ENCODE results near the gene PDGFRB. TPM values are rescaled to one million over a fixed set of nuclear protein-coding genes. Genes with fewer than 3 reads are reported as not detected.
A peak's percentile ranks its signal among the peaks of the same experiment; 100 is the strongest.

Gene PDGFRB
- total and polyA plus RNA-seq, 9 of the 15 experiments (the other 6 are each of a cell fraction or from before 2014, with no cell fraction given): 0.01 to 1.5 (median 0.09) TPM; not detected in 3

GRCh38 chr5:150180241-150181026 lies 24.8 kb upstream of the PDGFRB start:
- CTCF ChIA-PET (ENCODE audit: low intra/inter-chr PET ratio): no interaction called here
- Histone ChIP-seq H3K9ac (ENCODE audit: insufficient read depth in 1 of 2, low read depth in 2 of 2, low read length in 2 of 2) (peak overlapping the region in 1 of 2 experiments; percentile 33; a peak in 1 of 4 replicates), H3K4me1 (replicated peaks in 1 of 2; ENCODE audit: control insufficient read depth in 2 of 2, insufficient read depth in 2 of 2, low read length in 2 of 2) (peaks cover 2 to 4% of the 10 kb centered on the region in 2 experiments; a peak in 3 of 5 replicates), H3K4me3 (no peak overlapping the region), H3K9me3 (replicated peaks; ENCODE audit: control insufficient read depth, insufficient read depth, low read depth, low read length) (no peaks in the 10 kb centered on the region), H2AFZ (ENCODE audit: low read depth, low read length) (0 out of 2 replicates have a peak overlapping the region, but pooled peaks have one; percentile 24), H3K27me3 (ENCODE audit: control insufficient read depth in 2 of 2, insufficient read depth in 2 of 2, low read length in 2 of 2) (peaks cover 3 to 47% of the 10 kb centered on the region in 2 experiments), H3K27ac (ENCODE audit: extremely low read depth, low read depth, low read length) (no peak overlapping the region), H3K79me2 (ENCODE audit: control insufficient read depth, insufficient read depth, low read length) (no peaks in the 10 kb centered on the region), H3K4me2 (ENCODE audit: insufficient read depth, low read length) (no peak overlapping the region), H3K9me1 (ENCODE audit: control insufficient read depth, insufficient read depth, low read length) (no peaks in the 10 kb centered on the region), H4K20me1 (replicated peaks; ENCODE audit: control insufficient read depth, insufficient read depth, low read length) (peaks cover 3% of the 10 kb centered on the region; the same call in 1 of the 2 replicates), H3K36me3 (ENCODE audit: control insufficient read depth, insufficient read depth, low read length) (no peaks in the 10 kb centered on the region)
- ATAC-seq: no peak
- no TSS peak for BruUV-seq (replicated peaks)
- no peak for FAIRE-seq
- TF ChIP-seq SPI1 (IDR thresholded peaks at IDR 0.05; ENCODE audit: borderline replicate concordance, low read depth, low read length) (peak; percentile 75; the same call in 1 of the 2 replicates), L3MBTL2 (IDR thresholded peaks at IDR 0.05) (peak; percentile 55), THRAP3 (IDR thresholded peaks at IDR 0.05; ENCODE audit: borderline replicate concordance) (no peak), ZNF263 (CRISPR knock-in tag; IDR thresholded peaks at IDR 0.05; ENCODE audit: borderline replicate concordance) (no peak)
- TF ChIP-seq, protein P1, sequence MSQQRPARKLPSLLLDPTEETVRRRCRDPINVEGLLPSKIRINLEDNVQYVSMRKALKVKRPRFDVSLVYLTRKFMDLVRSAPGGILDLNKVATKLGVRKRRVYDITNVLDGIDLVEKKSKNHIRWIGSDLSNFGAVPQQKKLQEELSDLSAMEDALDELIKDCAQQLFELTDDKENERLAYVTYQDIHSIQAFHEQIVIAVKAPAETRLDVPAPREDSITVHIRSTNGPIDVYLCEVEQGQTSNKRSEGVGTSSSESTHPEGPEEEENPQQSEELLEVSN (IDR thresholded peaks at IDR 0.05; ENCODE audit: borderline replicate concordance in 1 of 2, extremely low read depth in 1 of 2, insufficient read depth in 1 of 2, insufficient read length in 1 of 2, low read depth in 1 of 2, low read length in 1 of 2, poor library complexity in 1 of 2, severe bottlenecking in 1 of 2): peak in 1 of 2 experiments; percentile 9
- in situ Hi-C loops (cut with MboI) (no loop called here), intact Hi-C loops (cut with micrococcal nuclease) (no loop called here)
- 33% methylated on average over 15 of the region's 18 CpGs for WGBS (ENCODE audit: insufficient coverage, low coverage, missing lambda C conversion rate)
- no peak for DNase-seq (ENCODE audit: extremely low read depth in 1 of 4, low spot score in 3 of 4)
- POLR2A ChIA-PET: interaction anchor here (0.5 to 1.0 kb wide), 3 partner anchors 11 to 348 kb away, joined by 3 to 4 read pairs (median 3); no protein-coding TSS in a partner anchor
